K562 (cell line): ENCODE measurements around the gene KIAA2012. TPM values are rescaled to one million over a fixed set of nuclear protein-coding genes. Genes with fewer than 3 reads are reported as not detected.

Experiments
- ATAC-seq: fragments of 200-7000 bp; cut with Tn5 transposase; 3 replicates; pipeline ENCODE4 v1.9.1; 2020; ENCODE audit warnings: moderate library complexity
- BruUV-seq: library from RNA; stranded (reverse); fragments of 400-500 nt; replicated peaks from 2 replicates; lab custom pipeline; 2021; lab: Mats Ljungman, UMichigan
- CTCF ChIA-PET: fragments of 300-600 bp; formaldehyde crosslinking; extraction: SDS; loops from one replicate; lab custom pipeline; 2021; ENCODE audit warnings: low intra/inter-chr PET ratio; lab: Yijun Ruan, JAX
- POLR2A ChIA-PET: fragments of 300-600, 350-650 bp; sonication (Branson Sonifier 250); formaldehyde crosslinking; extraction: SDS; loops from one replicate; lab custom pipeline; 2021; ENCODE audit warnings: antibody characterized with exemption, inconsistent platforms; lab: Yijun Ruan, JAX
- DNase-seq, 4 experiments: peaks; one replicate each; pipeline versions ENCODE4 v3.0.0 to v3.0.0-alpha.2; 2011 to 2018; ENCODE audit warnings: low spot score in 3 of 4, mixed read lengths in 3 of 4; ENCODE audit errors: extremely low read depth in 1 of 4
- FAIRE-seq: peaks from 2 replicates; lab custom pipeline; 2011; peaks lifted over from hg19 to GRCh38; lab: Jason Lieb, UNC
- H2AFZ ChIP-seq: 2 replicates; pipeline ENCODE4 v1.6.0; 2011; ENCODE audit warnings: low read depth, low read length, control low read depth, inconsistent platforms
- H3K27ac ChIP-seq: fragments of 200-600 bp; 3 replicates; pipeline ENCODE4 v1.8.0; 2011; ENCODE audit warnings: low read depth, mild to moderate bottlenecking, control low read depth, inconsistent platforms, low read length, moderate library complexity, mixed read lengths; ENCODE audit errors: extremely low read depth
- H3K27me3 ChIP-seq, 2 experiments: fragments of 300-600 bp in 1 of 2; 2 replicates in 1 of 2; 3 replicates in 1 of 2; pipeline versions ENCODE4 v1.6.0 to v1.8.0; 2011; ENCODE audit warnings: inconsistent platforms in 2 of 2, low read length in 2 of 2, mild to moderate bottlenecking in 1 of 2, mixed read lengths in 1 of 2, moderate library complexity in 1 of 2; ENCODE audit not compliant: control insufficient read depth in 2 of 2, insufficient read depth in 2 of 2
- H3K36me3 ChIP-seq: fragments of 300-600 bp; 3 replicates; pipeline ENCODE4 v1.8.0; 2011; ENCODE audit warnings: mild to moderate bottlenecking, low read length, inconsistent platforms; ENCODE audit not compliant: control insufficient read depth, insufficient read depth
- H3K4me1 ChIP-seq, 2 experiments: fragments of 200-600 bp in 1 of 2; replicated peaks in 1 of 2; 2 replicates in 1 of 2; 3 replicates in 1 of 2; pipeline versions ENCODE4 v1.5.1 to v1.8.0; 2011; ENCODE audit warnings: inconsistent platforms in 2 of 2, low read length in 2 of 2, mild to moderate bottlenecking in 1 of 2, mixed read lengths in 1 of 2, moderate library complexity in 1 of 2; ENCODE audit not compliant: control insufficient read depth in 2 of 2, insufficient read depth in 2 of 2
- H3K4me2 ChIP-seq: 2 replicates; pipeline ENCODE4 v1.6.1; 2011; ENCODE audit warnings: low read length, control low read depth, inconsistent platforms, mixed read lengths; ENCODE audit not compliant: insufficient read depth
- H3K4me3 ChIP-seq: fragments of 200-600 bp; sonication (generic), shearing (Covaris generic); 2 replicates; pipeline ENCODE4 v1.5.1; 2016; ENCODE audit warnings: control low read depth, inconsistent platforms
- H3K79me2 ChIP-seq: fragments of 200-600 bp; 3 replicates; pipeline ENCODE4 v1.8.0; 2011; ENCODE audit warnings: low read length, inconsistent platforms; ENCODE audit not compliant: control insufficient read depth, insufficient read depth
- H3K9ac ChIP-seq, 2 experiments: 2 replicates each; pipeline versions ENCODE4 v1.6.0 to v1.6.1; 2011; ENCODE audit warnings: low read depth in 2 of 2, low read length in 2 of 2, control low read depth in 1 of 2, inconsistent platforms in 1 of 2, mild to moderate bottlenecking in 1 of 2, mixed read lengths in 1 of 2; ENCODE audit not compliant: insufficient read depth in 1 of 2
- H3K9me1 ChIP-seq: one replicate; pipeline ENCODE4 v1.6.0; 2011; ENCODE audit warnings: inconsistent platforms, mild to moderate bottlenecking, low read length, moderate library complexity; ENCODE audit not compliant: control insufficient read depth, insufficient read depth
- H3K9me3 ChIP-seq: replicated peaks from 2 replicates; pipeline ENCODE4 v1.5.1; 2011; ENCODE audit warnings: low read depth, low read length, inconsistent platforms; ENCODE audit not compliant: control insufficient read depth, insufficient read depth
- H4K20me1 ChIP-seq: replicated peaks from 2 replicates; pipeline ENCODE4 v1.6.1; 2011; ENCODE audit warnings: low read length, inconsistent platforms, mixed read lengths; ENCODE audit not compliant: control insufficient read depth, insufficient read depth
- HMG20B ChIP-seq: fragments of 250-450 bp; sonication (Bioruptor Pico); IDR thresholded peaks from 2 replicates; pipeline ENCODE4 v1.5.0; 2021; ENCODE audit warnings: mild to moderate bottlenecking
- KLF13 ChIP-seq: fragments of 450-650 bp; IDR thresholded peaks from 2 replicates; pipeline ENCODE4 v1.6.1; 2016; ENCODE audit warnings: missing genetic modification characterization, low read depth, mild to moderate bottlenecking, missing compliant biosample characterization, moderate library complexity, borderline replicate concordance
- MAFG ChIP-seq: fragments of 450-650 bp; conservative IDR thresholded peaks from 2 replicates; pipeline ENCODE4 v1.6.1; 2016; ENCODE audit warnings: missing genetic modification characterization, missing compliant biosample characterization
- MBD2 ChIP-seq: sonication (generic); IDR thresholded peaks from 2 replicates; pipeline ENCODE4 v1.6.1; 2016; ENCODE audit warnings: low read depth, borderline replicate concordance
- MCM5 ChIP-seq: fragments of 450-650 bp; IDR thresholded peaks from 2 replicates; pipeline ENCODE4 v1.6.1; 2016; ENCODE audit warnings: low read depth
- MYC ChIP-seq, 2 experiments: fragments of 250-450 bp in 1 of 2; sonication (Bioruptor Pico) in 1 of 2; IDR thresholded peaks; 2 replicates each; pipeline versions ENCODE4 v1.5.1 to v1.6.1; 2012 to 2021; ENCODE audit warnings: low read depth in 2 of 2, borderline replicate concordance in 1 of 2, improper control_type of control experiment in 1 of 2, low read length in 1 of 2, mild to moderate bottlenecking in 1 of 2, moderate library complexity in 1 of 2
- NR4A1 ChIP-seq, 2 experiments: fragments of 250-450 bp in 1 of 2; fragments of 450-650 bp in 1 of 2; sonication (Bioruptor Pico) in 1 of 2; IDR thresholded peaks; 2 replicates each; pipeline versions ENCODE4 v1.4.0 to v1.6.1; 2016 to 2020; ENCODE audit warnings: mild to moderate bottlenecking in 2 of 2, missing compliant biosample characterization in 1 of 2, missing genetic modification characterization in 1 of 2, moderate library complexity in 1 of 2
- RFX7 ChIP-seq: fragments of 250-450 bp; sonication (Bioruptor Pico); IDR thresholded peaks from 2 replicates; pipeline ENCODE4 v1.5.1; 2021; ENCODE audit warnings: mild to moderate bottlenecking
- TCF3 ChIP-seq: sonication (generic); formaldehyde crosslinking; IDR thresholded peaks from 2 replicates; pipeline ENCODE4 v1.4.0; 2020; ENCODE audit warnings: mild to moderate bottlenecking, missing genetic modification reagents
- WHSC1 ChIP-seq: IDR thresholded peaks from one replicate; pipeline ENCODE4 v1.6.1; 2012; ENCODE audit warnings: low read length, control low read depth, inconsistent platforms
- ZC3H4 ChIP-seq: sonication (generic); formaldehyde crosslinking; IDR thresholded peaks from 2 replicates; pipeline ENCODE4 v1.9.0; 2021; ENCODE audit warnings: missing genetic modification reagents, borderline replicate concordance
- WGBS: fragments of 100-300 bp; shearing (Covaris generic); methylation state at CpG from one replicate; pipeline ENCODE4 v1.1.6; 2016; ENCODE audit warnings: low coverage, mixed read lengths; ENCODE audit not compliant: insufficient coverage; ENCODE audit errors: missing lambda C conversion rate; 5-methylcytosine and 5-hydroxymethylcytosine counted together
- in situ Hi-C: fragments of 300-500 bp; cut with MboI; formaldehyde crosslinking; loops from 4 replicates; pipeline ENCODE4 v1.15.0; 2018; ENCODE audit warnings: inconsistent platforms, mixed read lengths
- intact Hi-C: fragments of 100-400 bp; cut with micrococcal nuclease; formaldehyde crosslinking; loops from 2 replicates; pipeline ENCODE4 v1.14.2; 2022
- polyA plus RNA-seq, 8 experiments: library from polyadenylated mRNA; depleted of rRNA in 4 of 8; stranded (reverse) in 5 of 8; unstranded in 3 of 8; fragments of >200 nt; fragmentation: Nextera tagmentation in 2 of 8; fragmentation: Illumina TruSeq in 1 of 8; extraction: Ambion mirVana in 2 of 8; extraction: Trizol in 1 of 8; gene quantifications; 2 replicates each; pipeline versions ENCODE4 v1.2.1 to v1.2.3, GENCODE V29; 2011 to 2014; ENCODE audit warnings: inconsistent platforms in 1 of 8, missing spikeins in 1 of 8
- total RNA-seq, 7 experiments: library from RNA; depleted of rRNA in 6 of 7; stranded (reverse); fragments of >200 nt in 6 of 7; fragmentation: Illumina TruSeq in 2 of 7; extraction: Trizol in 2 of 7; gene quantifications; 2 replicates each; pipeline versions ENCODE4 v1.2.1 to v1.2.3, GENCODE V29; 2011 to 2021; ENCODE audit warnings: low replicate concordance in 1 of 7
- TF ChIP-seq, protein P1 (sequence below): fragments of 250-450 bp; sonication (Bioruptor Pico); IDR thresholded peaks from 2 replicates; pipeline ENCODE4 v1.4.0; 2020; ENCODE audit warnings: borderline replicate concordance
- TF ChIP-seq, protein P2 (sequence below): sonication (generic); formaldehyde crosslinking; IDR thresholded peaks from 2 replicates; pipeline ENCODE4 v1.9.0; 2022; ENCODE audit warnings: mild to moderate bottlenecking, missing genetic modification reagents
- TF ChIP-seq, protein P3 (sequence below), 2 experiments: fragments of 200-800 bp in 1 of 2; sonication (Bioruptor generic) in 1 of 2; sonication (generic) in 1 of 2; formaldehyde crosslinking in 1 of 2; IDR thresholded peaks in 1 of 2; conservative IDR thresholded peaks in 1 of 2; 2 replicates each; pipeline versions ENCODE4 v1.5.0 to v1.6.1; 2016 to 2020; ENCODE audit warnings: missing compliant biosample characterization in 1 of 2, missing genetic modification characterization in 1 of 2, missing genetic modification reagents in 1 of 2
- TF ChIP-seq, protein P4 (sequence below): fragments of 450-650 bp; conservative IDR thresholded peaks from 2 replicates; pipeline ENCODE4 v1.6.1; 2016; ENCODE audit warnings: missing genetic modification characterization, low read depth, mild to moderate bottlenecking, missing compliant biosample characterization, moderate library complexity

Gene KIAA2012
- total and polyA plus RNA-seq, 9 of the 15 experiments (the other 6 are each of a cell fraction or from before 2014, with no cell fraction given), result not detected

DNA sequence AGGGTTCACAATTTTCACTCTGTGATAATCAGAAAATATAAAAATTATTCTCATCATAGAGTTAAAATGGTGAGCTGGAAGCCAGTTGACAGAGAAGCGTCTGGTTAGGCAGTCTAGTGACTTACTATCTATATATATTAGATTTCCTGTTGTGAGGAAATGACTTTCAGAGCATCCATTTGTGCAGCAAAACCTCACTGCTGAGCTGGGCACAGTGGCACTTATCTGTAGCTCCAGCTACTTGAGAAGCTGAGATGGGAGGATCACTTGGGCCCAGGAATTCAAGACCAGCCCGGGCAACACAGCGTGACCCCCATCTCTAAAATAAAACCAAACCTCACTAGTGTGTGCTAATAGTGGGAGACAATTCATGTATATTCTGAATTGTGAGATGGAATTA lies 7.2 kb upstream of the KIAA2012 start:
- 8% methylated on average over 3 of the region's 3 CpGs for WGBS
- in situ Hi-C loops, result no loop called here
- CTCF ChIA-PET, result no interaction called here

More for the DNA sequence above, 7.2 kb upstream of the KIAA2012 start:
- H3K4me2 ChIP-seq, result no peak overlapping the region
- H3K9me1 ChIP-seq, result no peaks in the 10 kb centered on the region
- no peak for FAIRE-seq
- no peaks in the 10 kb centered on the region for H4K20me1 ChIP-seq
- TF ChIP-seq, protein P1, sequence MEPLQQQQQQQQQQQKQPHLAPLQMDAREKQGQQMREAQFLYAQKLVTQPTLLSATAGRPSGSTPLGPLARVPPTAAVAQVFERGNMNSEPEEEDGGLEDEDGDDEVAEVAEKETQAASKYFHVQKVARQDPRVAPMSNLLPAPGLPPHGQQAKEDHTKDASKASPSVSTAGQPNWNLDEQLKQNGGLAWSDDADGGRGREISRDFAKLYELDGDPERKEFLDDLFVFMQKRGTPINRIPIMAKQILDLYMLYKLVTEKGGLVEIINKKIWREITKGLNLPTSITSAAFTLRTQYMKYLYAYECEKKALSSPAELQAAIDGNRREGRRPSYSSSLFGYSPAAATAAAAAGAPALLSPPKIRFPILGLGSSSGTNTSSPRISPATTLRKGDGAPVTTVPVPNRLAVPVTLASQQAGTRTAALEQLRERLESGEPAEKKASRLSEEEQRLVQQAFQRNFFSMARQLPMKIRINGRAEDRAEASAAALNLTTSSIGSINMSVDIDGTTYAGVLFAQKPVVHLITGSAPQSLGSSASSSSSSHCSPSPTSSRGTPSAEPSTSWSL, result no peak
- TF ChIP-seq WHSC1 (no peak), NR4A1 (CRISPR knock-in tag; IDR thresholded peaks at IDR 0.05) (no peak), NR4A1 (tag; IDR thresholded peaks at IDR 0.05) (no peak), MBD2 (no peak), MCM5 (no peak), HMG20B (CRISPR knock-in tag) (no peak), MYC (IDR thresholded peaks at IDR 0.05; ENCODE audit: low read depth, low read length) (no peak), MYC (CRISPR knock-in tag; IDR thresholded peaks at IDR 0.05; ENCODE audit: borderline replicate concordance, low read depth) (no peak), MAFG (tag) (no peak), RFX7 (CRISPR knock-in tag) (no peak), KLF13 (tag) (no peak), ZC3H4 (CRISPR knock-in tag) (no peak), TCF3 (no peak)
- TF ChIP-seq, protein P2, sequence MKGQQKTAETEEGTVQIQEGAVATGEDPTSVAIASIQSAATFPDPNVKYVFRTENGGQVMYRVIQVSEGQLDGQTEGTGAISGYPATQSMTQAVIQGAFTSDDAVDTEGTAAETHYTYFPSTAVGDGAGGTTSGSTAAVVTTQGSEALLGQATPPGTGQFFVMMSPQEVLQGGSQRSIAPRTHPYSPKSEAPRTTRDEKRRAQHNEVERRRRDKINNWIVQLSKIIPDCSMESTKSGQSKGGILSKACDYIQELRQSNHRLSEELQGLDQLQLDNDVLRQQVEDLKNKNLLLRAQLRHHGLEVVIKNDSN (CRISPR knock-in tag), result no peak
- TF ChIP-seq, protein P3, sequence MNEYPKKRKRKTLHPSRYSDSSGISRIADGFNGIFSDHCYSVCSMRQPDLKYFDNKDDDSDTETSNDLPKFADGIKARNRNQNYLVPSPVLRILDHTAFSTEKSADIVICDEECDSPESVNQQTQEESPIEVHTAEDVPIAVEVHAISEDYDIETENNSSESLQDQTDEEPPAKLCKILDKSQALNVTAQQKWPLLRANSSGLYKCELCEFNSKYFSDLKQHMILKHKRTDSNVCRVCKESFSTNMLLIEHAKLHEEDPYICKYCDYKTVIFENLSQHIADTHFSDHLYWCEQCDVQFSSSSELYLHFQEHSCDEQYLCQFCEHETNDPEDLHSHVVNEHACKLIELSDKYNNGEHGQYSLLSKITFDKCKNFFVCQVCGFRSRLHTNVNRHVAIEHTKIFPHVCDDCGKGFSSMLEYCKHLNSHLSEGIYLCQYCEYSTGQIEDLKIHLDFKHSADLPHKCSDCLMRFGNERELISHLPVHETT (CRISPR knock-in tag; conservative IDR thresholded peaks at IDR 0.05 in 1 of 2, IDR thresholded peaks at IDR 0.05 in 1 of 2), result no peak
- TF ChIP-seq, protein P4, sequence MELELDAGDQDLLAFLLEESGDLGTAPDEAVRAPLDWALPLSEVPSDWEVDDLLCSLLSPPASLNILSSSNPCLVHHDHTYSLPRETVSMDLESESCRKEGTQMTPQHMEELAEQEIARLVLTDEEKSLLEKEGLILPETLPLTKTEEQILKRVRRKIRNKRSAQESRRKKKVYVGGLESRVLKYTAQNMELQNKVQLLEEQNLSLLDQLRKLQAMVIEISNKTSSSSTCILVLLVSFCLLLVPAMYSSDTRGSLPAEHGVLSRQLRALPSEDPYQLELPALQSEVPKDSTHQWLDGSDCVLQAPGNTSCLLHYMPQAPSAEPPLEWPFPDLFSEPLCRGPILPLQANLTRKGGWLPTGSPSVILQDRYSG, result no peak
- TF ChIP-seq, all 486 proteins: peak for 0
- BruUV-seq, result no TSS peak
- Histone ChIP-seq H3K4me1 (peaks cover 0 to 19% of the 10 kb centered on the region in 2 experiments; a peak in 3 of 5 replicates), H3K9me3 (no peaks in the 10 kb centered on the region), H2AFZ (no peak overlapping the region), H3K36me3 (no peaks in the 10 kb centered on the region), H3K27ac (no peak overlapping the region), H3K79me2 (no peaks in the 10 kb centered on the region), H3K9ac (no peak overlapping the region), H3K4me3 (no peak overlapping the region), H3K27me3 (no peaks in the 10 kb centered on the region)
- no peak for ATAC-seq
- no peak for DNase-seq
- POLR2A ChIA-PET, result no interaction called here
- intact Hi-C loops, result no loop called here
